Peyer's patch (tissue), 4 donors: ENCODE measurements around the gene TINCR.

ENCODE experiments used
- CTCF ChIP-seq, 6 experiments: fragments of 450-650 bp in 4 of 6; fragments of 200-600 bp in 2 of 6; sonication (generic) in 1 of 6; IDR thresholded peaks; one replicate each; pipeline ENCODE4 v1.5.1; 2017 to 2019; ENCODE audit warnings: antibody characterized with exemption in 6 of 6, mild to moderate bottlenecking in 3 of 6, moderate library complexity in 1 of 6
- POLR2A ChIP-seq, 2 donors: fragments of 450-650 bp; IDR thresholded peaks; one replicate each; pipeline ENCODE4 v1.5.1; 2017; ENCODE audit warnings: antibody characterized with exemption in 2 of 2, mild to moderate bottlenecking in 2 of 2, moderate library complexity in 2 of 2

- no peak for TF ChIP-seq CTCF (IDR thresholded peaks at IDR 0.05)
- no peak for TF ChIP-seq POLR2A (IDR thresholded peaks at IDR 0.05)
Observed at GRCh38 chr19:5579286-5579685, 11.5 kb upstream of the TINCR start.
